Measurements from ENCODE around the gene ENOX1. TPM values are rescaled to one million over a fixed set of nuclear protein-coding genes. Genes with fewer than 3 reads are reported as not detected.

The ENOX1 gene
- total RNA-seq, 2 donors from 2014 or later = 0.78 to 4.3 TPM

GRCh38 chr13:43279696-43280095 is 507.1 kb downstream of the ENOX1 start:
- no peak overlapping the region for H3K4me3 ChIP-seq
- no peak for DNase-seq
- H3K27ac ChIP-seq = no peak overlapping the region
- no peaks in the 10 kb centered on the region for H3K27me3 ChIP-seq
- 51 to 60% methylated on average over 2 of the region's 2 CpGs for WGBS, 2 donors
- ATAC-seq = no peak
- no peaks in the 10 kb centered on the region for H3K36me3 ChIP-seq (replicated peaks in 1 of 2; ENCODE audit: insufficient read depth in 1 of 2, low read depth in 2 of 2)
- no peaks in the 10 kb centered on the region for H3K9me3 ChIP-seq
- intact Hi-C loops (cut with DNase I) = no loop called here
- TF ChIP-seq POLR2A (IDR thresholded peaks at IDR 0.05) = no peak
- no peaks in the 10 kb centered on the region for H3K4me1 ChIP-seq

- Histone ChIP-seq H3K36me3 (replicated peaks in 1 of 2; ENCODE audit: insufficient read depth in 1 of 2, low read depth in 2 of 2) (no peaks in the 10 kb centered on the region), H3K4me3 (no peak overlapping the region), H3K27me3 (no peaks in the 10 kb centered on the region), H3K27ac (no peak overlapping the region), H3K9me3 (no peaks in the 10 kb centered on the region), H3K4me1 (no peaks in the 10 kb centered on the region)
- TF ChIP-seq POLR2A (IDR thresholded peaks at IDR 0.05) (no peak), CTCF (IDR thresholded peaks at IDR 0.05) (no peak)
- intact Hi-C loops (cut with DNase I) = no loop called here
- DNase-seq (no peak), ATAC-seq (no peak)
- 64 to 78% methylated on average over 1 of the region's 1 CpG for whole genome bisulfite sequencing, 2 donors
Observed at GRCh38 chr13:43278127-43278526, 508.6 kb downstream of the ENOX1 start.

- no peaks in the 10 kb centered on the region for H3K36me3 ChIP-seq (replicated peaks in 1 of 2; ENCODE audit: insufficient read depth in 1 of 2, low read depth in 2 of 2)
- no peak overlapping the region for H3K4me3 ChIP-seq
- TF ChIP-seq POLR2A (IDR thresholded peaks at IDR 0.05) (no peak), CTCF (IDR thresholded peaks at IDR 0.05) (no peak)
- H3K27ac ChIP-seq = no peak overlapping the region
- H3K27me3 ChIP-seq = no peaks in the 10 kb centered on the region
- WGBS, 2 donors = 69 to 78% methylated on average over 3 of the region's 3 CpGs
- no peaks in the 10 kb centered on the region for H3K4me1 ChIP-seq
- ATAC-seq (no peak), DNase-seq (no peak)
- intact Hi-C loops (cut with DNase I) = no loop called here
- H3K9me3 ChIP-seq = no peaks in the 10 kb centered on the region
Observed at GRCh38 chr13:43277142-43277541, 509.6 kb downstream of the ENOX1 start.

- intact Hi-C loops (cut with DNase I) = no loop called here
- no peak for ATAC-seq
- TF ChIP-seq POLR2A (IDR thresholded peaks at IDR 0.05) (no peak), CTCF (IDR thresholded peaks at IDR 0.05) (no peak)
- no peaks in the 10 kb centered on the region for H3K36me3 ChIP-seq (replicated peaks in 1 of 2; ENCODE audit: insufficient read depth in 1 of 2, low read depth in 2 of 2)
- WGBS, 2 donors = 46 to 58% methylated on average over 4 of the region's 4 CpGs
- H3K27ac ChIP-seq = no peak overlapping the region
- no peak overlapping the region for H3K4me3 ChIP-seq
- H3K27me3 ChIP-seq = no peaks in the 10 kb centered on the region
- no peaks in the 10 kb centered on the region for H3K9me3 ChIP-seq
- H3K4me1 ChIP-seq = peaks cover 13% of the 10 kb centered on the region
- no peak for DNase-seq
Observed at GRCh38 chr13:43274881-43275280, 511.9 kb downstream of the ENOX1 start.

- TF ChIP-seq POLR2A (IDR thresholded peaks at IDR 0.05) (no peak), CTCF (IDR thresholded peaks at IDR 0.05) (no peak)
- Histone ChIP-seq H3K27ac (no peak overlapping the region), H3K9me3 (no peaks in the 10 kb centered on the region), H3K4me3 (no peak overlapping the region), H3K36me3 (replicated peaks in 1 of 2; ENCODE audit: insufficient read depth in 1 of 2, low read depth in 2 of 2) (no peaks in the 10 kb centered on the region), H3K4me1 (peaks cover 20% of the 10 kb centered on the region), H3K27me3 (no peaks in the 10 kb centered on the region)
- no peak for ATAC-seq
- intact Hi-C loops (cut with DNase I) = no loop called here
- no peak for DNase-seq
- WGBS, 2 donors = 94% methylated on average over 2 of the region's 2 CpGs
Observed at GRCh38 chr13:43273362-43273761, 513.4 kb downstream of the ENOX1 start.
